ENCODE measurements around the gene CCNB2. TPM values are rescaled to one million over a fixed set of nuclear protein-coding genes. Genes with fewer than 3 reads are reported as not detected.

Gene CCNB2
- total RNA-seq (2021): 77.1 and 99.2 TPM in 2 replicates
- Bru-seq, nascent RNA: percentile 88 among the genes with signal in this experiment
- BruChase-seq, experiment 1, labeled RNA remaining after a 2-hour chase: percentile 73 among the genes with signal in this experiment
- percentile 87 among the genes with signal in this experiment for BruChase-seq, experiment 2, labeled RNA remaining after a 6-hour chase
- long read RNA-seq, transcript CCNB2-201 (9 exons, 1,556 nt): major isoform, 148 of 161 reads
- long read RNA-seq, partial matches to known transcripts: 8 of 161 reads
- long read RNA-seq, other reads (novel, unspliced or antisense): 4 of 161 reads

DNA sequence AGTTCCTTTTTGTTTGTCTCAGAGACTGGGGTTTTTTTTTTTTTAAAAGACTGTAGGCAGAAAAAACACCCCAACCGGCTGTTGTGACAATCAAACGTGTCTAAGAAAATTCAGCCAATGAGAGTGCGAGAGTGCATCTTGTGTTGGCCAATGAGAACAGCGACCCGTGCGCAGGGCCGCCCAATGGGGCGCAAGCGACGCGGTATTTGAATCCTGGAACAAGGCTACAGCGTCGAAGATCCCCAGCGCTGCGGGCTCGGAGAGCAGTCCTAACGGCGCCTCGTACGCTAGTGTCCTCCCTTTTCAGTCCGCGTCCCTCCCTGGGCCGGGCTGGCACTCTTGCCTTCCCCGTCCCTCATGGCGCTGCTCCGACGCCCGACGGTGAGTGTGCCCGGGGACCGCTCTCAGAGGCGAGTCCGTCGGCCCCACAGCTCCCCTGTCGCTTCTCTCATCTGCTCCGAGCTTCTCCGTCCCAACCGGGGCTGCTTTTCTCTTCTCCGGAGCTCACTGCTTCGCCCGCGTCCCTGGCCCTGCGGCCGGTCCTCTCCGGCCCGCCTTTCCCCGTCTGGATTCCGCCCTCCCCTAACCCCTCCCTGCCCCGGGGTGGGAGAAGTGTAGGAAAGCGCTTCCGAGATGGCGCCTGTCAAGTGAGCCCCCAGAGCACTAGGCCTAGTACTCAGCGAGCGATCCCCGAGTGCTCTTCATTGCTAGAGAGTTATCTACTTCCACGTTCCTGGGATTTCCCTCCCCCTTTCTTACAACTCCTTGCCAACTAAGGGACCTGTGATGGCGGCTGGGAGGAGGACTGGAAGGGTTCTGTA, at the start of gene CCNB2:
CCNB2 (plus strand) TSS at position 235 of the 821 bp plus-strand sequence; CDS start at position 358, 123 bp downstream.
- H3K9me2 ChIP-seq (ENCODE audit: insufficient read depth): no peaks in the 10 kb centered on the region
- TF ChIP-seq EZH2 (IDR thresholded peaks at IDR 0.05; ENCODE audit: low read depth): no peak
- TF ChIP-seq, protein P1, sequence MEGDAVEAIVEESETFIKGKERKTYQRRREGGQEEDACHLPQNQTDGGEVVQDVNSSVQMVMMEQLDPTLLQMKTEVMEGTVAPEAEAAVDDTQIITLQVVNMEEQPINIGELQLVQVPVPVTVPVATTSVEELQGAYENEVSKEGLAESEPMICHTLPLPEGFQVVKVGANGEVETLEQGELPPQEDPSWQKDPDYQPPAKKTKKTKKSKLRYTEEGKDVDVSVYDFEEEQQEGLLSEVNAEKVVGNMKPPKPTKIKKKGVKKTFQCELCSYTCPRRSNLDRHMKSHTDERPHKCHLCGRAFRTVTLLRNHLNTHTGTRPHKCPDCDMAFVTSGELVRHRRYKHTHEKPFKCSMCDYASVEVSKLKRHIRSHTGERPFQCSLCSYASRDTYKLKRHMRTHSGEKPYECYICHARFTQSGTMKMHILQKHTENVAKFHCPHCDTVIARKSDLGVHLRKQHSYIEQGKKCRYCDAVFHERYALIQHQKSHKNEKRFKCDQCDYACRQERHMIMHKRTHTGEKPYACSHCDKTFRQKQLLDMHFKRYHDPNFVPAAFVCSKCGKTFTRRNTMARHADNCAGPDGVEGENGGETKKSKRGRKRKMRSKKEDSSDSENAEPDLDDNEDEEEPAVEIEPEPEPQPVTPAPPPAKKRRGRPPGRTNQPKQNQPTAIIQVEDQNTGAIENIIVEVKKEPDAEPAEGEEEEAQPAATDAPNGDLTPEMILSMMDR (conservative IDR thresholded peaks at IDR 0.05): no peak
- ChIA-PET POLR2A (ENCODE audit: unreplicated experiment) (no interaction called here), CTCF (no interaction called here)
- peak within 1 kb of the TSS; percentile 93 for H3K4me2 ChIP-seq
- BruUV-seq (replicated peaks): TSS peak; percentile 72
- peak within 1 kb of the TSS; percentile 85 for H2AFZ ChIP-seq
- intact Hi-C loops (cut with micrococcal nuclease; ENCODE audit: unreplicated experiment): no loop called here
- no peaks in the 10 kb centered on the region for H3K9me3 ChIP-seq (ENCODE audit: insufficient read depth, low read depth)
- peaks cover 17% of the 10 kb centered on the region for H3K4me1 ChIP-seq (replicated peaks; ENCODE audit: insufficient read depth)
- peak within 1 kb of the TSS; percentile 95 for H3K4me3 ChIP-seq
- H4K20me1 ChIP-seq (ENCODE audit: insufficient read depth): no peaks in the 10 kb centered on the region
- H3K79me2 ChIP-seq (ENCODE audit: low read depth): peaks cover 23% of the 10 kb centered on the region
- peaks cover 4% of the 10 kb centered on the region; the same call in 1 of the 2 replicates for H3F3A ChIP-seq (ENCODE audit: insufficient read depth, low read depth)
- no peaks in the 10 kb centered on the region for H3K27me3 ChIP-seq (ENCODE audit: insufficient read depth, low read depth)
- DNase-seq: peak; percentile 82 to 83
- H3K36me3 ChIP-seq (ENCODE audit: low read depth): peaks cover 15% of the 10 kb centered on the region; the same call in 1 of the 2 replicates
- 0 out of 2 replicates have a peak within 1 kb of the TSS, but pooled peaks have one; percentile 38 for H3K27ac ChIP-seq

DNA sequence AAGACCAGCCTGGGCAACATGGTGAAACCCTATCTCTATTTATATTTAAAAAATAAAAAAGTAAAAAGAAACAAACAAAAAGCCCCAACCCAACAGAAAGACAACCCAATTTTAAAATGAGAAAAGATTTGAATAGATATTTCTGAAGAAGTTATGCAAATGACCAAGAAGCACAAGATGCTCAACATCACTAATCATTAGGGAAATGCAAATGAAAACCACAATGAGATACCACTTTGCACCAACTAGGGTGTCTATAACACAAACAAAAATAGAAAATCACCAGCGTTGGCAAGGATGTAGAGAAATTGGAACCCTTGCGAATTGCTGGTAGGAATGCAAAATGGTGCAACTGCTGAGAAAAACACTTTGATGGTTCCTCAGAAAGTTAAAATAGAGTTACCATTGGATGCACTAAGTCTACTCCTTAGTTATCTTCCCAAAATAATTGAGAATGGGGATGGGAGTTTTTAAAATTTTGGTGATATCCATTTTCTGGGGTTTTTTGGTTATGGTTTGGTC, 45.8 kb upstream of the CCNB2 start:
- Histone ChIP-seq H3K4me2 (no peak overlapping the region), H3F3A (ENCODE audit: insufficient read depth, low read depth) (no peaks in the 10 kb centered on the region; the same call in 1 of the 2 replicates), H3K9me3 (ENCODE audit: insufficient read depth, low read depth) (no peaks in the 10 kb centered on the region), H3K79me2 (ENCODE audit: low read depth) (no peaks in the 10 kb centered on the region), H2AFZ (no peak overlapping the region), H3K36me3 (ENCODE audit: low read depth) (0 out of 2 replicates have a peak, but pooled peaks cover 3% of the 10 kb centered on the region), H3K27ac (no peak overlapping the region), H4K20me1 (ENCODE audit: insufficient read depth) (no peaks in the 10 kb centered on the region), H3K4me1 (replicated peaks; ENCODE audit: insufficient read depth) (no peaks in the 10 kb centered on the region), H3K4me3 (no peak overlapping the region), H3K27me3 (ENCODE audit: insufficient read depth, low read depth) (no peaks in the 10 kb centered on the region), H3K9me2 (ENCODE audit: insufficient read depth) (no peaks in the 10 kb centered on the region)
- POLR2A ChIA-PET (ENCODE audit: unreplicated experiment): no interaction called here
- intact Hi-C loops (cut with micrococcal nuclease; ENCODE audit: unreplicated experiment): no loop called here
- TF ChIP-seq, protein P1 (conservative IDR thresholded peaks at IDR 0.05): no peak
- no peak for TF ChIP-seq EZH2 (IDR thresholded peaks at IDR 0.05; ENCODE audit: low read depth)
- DNase-seq: no peak
- no TSS peak for BruUV-seq (replicated peaks)
- CTCF ChIA-PET: no interaction called here

DNA sequence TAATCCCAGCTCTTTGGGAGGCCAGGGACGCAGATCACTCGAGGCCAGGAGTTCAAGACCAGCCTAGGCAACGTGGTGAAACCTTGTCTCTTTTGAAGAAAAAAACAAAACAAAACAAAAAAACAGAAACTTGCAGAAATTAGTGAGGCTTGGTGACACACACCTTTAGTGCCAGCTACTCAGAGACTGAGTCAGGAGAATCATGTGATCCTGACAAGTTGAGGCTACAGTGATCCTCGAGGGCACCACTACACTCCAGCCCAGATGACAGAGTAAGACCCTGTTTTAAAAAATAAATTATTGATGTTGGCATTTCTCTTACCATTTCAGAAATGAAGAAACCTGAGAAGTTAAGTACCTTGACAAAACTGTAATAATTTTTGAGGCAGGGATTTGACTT, 44.6 kb upstream of the CCNB2 start:
- no peak for DNase-seq
- H3K4me2 ChIP-seq: no peak overlapping the region
- BruUV-seq (replicated peaks): no TSS peak
- H3K27ac ChIP-seq: no peak overlapping the region
- H3K4me1 ChIP-seq (replicated peaks; ENCODE audit: insufficient read depth): no peaks in the 10 kb centered on the region
- no peak overlapping the region for H3K4me3 ChIP-seq
- no peaks in the 10 kb centered on the region; the same call in 1 of the 2 replicates for H3F3A ChIP-seq (ENCODE audit: insufficient read depth, low read depth)
- ChIA-PET CTCF (no interaction called here), POLR2A (ENCODE audit: unreplicated experiment) (interaction anchor here (0.5 to 0.6 kb wide), 2 partner anchors 77 to 628 kb away, joined by 3 to 5 read pairs; no protein-coding TSS in a partner anchor)
- intact Hi-C loops (cut with micrococcal nuclease; ENCODE audit: unreplicated experiment): no loop called here
- H2AFZ ChIP-seq: no peak overlapping the region
- TF ChIP-seq, protein P1 (conservative IDR thresholded peaks at IDR 0.05): no peak
- TF ChIP-seq EZH2 (IDR thresholded peaks at IDR 0.05; ENCODE audit: low read depth): no peak
- H3K79me2 ChIP-seq (ENCODE audit: low read depth): no peaks in the 10 kb centered on the region
- no peaks in the 10 kb centered on the region for H3K27me3 ChIP-seq (ENCODE audit: insufficient read depth, low read depth)
- H3K9me3 ChIP-seq (ENCODE audit: insufficient read depth, low read depth): no peaks in the 10 kb centered on the region
- H4K20me1 ChIP-seq (ENCODE audit: insufficient read depth): no peaks in the 10 kb centered on the region
- H3K9me2 ChIP-seq (ENCODE audit: insufficient read depth): no peaks in the 10 kb centered on the region
- H3K36me3 ChIP-seq (ENCODE audit: low read depth): 0 out of 2 replicates have a peak, but pooled peaks cover 5% of the 10 kb centered on the region
